Mesodermal cell (in vitro differentiated cells): ENCODE results near the gene ZNF414.
A peak's percentile ranks its signal among the peaks of the same experiment; 100 is the strongest.

Source experiments
- H3K27ac ChIP-seq: 2 replicates; pipeline ENCODE4 v1.7.0; 2013; ENCODE audit warnings: mild to moderate bottlenecking, low read depth, low read length, moderate library complexity; ENCODE audit not compliant: severe bottlenecking
- H3K36me3 ChIP-seq: 2 replicates; pipeline ENCODE4 v1.7.1; 2013; ENCODE audit warnings: mild to moderate bottlenecking, low read length, moderate library complexity; ENCODE audit not compliant: control insufficient read depth, insufficient read depth
- H3K4me1 ChIP-seq: one replicate; pipeline ENCODE4 v1.7.1; 2013; ENCODE audit warnings: mild to moderate bottlenecking, low read length; ENCODE audit not compliant: insufficient read depth, control insufficient read depth, poor library complexity, severe bottlenecking
- H3K4me3 ChIP-seq: 2 replicates; pipeline ENCODE4 v1.7.0; 2013; ENCODE audit warnings: low read length, control low read depth, mild to moderate bottlenecking; ENCODE audit not compliant: insufficient read depth, poor library complexity, severe bottlenecking; ENCODE audit errors: extremely low read depth
- H3K9me3 ChIP-seq: 2 replicates; pipeline ENCODE4 v1.7.1; 2013; ENCODE audit warnings: mild to moderate bottlenecking, low read length, moderate library complexity; ENCODE audit not compliant: control insufficient read depth
- WGBS, 2 experiments: methylation state at CpG; one replicate each; pipeline ENCODE4 v1.1.5; 2013; ENCODE audit warnings: missing lambda C conversion rate in 2 of 2; ENCODE audit not compliant: insufficient coverage in 2 of 2; 5-methylcytosine and 5-hydroxymethylcytosine counted together

Gene ZNF414

DNA sequence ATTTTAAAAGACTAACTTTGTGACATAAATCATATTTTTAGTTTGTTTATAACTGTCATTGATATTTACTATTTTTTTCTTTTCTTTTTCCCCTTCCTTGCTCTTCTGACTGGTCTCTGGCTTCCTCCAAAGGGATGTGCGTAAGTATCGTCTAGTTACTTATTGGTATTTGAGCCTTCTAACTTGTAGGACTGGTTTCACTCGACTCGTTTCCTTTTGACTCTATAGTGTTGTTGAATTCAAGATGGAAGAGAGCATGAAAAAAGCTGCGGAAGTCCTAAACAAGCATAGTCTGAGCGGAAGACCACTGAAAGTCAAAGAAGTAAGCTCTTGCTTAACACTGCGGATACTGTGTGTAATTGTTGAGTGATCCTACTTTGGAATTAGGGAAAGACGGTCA is 50.6 kb downstream of the ZNF414 start:
- Histone ChIP-seq H3K9me3 (no peaks in the 10 kb centered on the region), H3K36me3 (peaks cover 89% of the 10 kb centered on the region), H3K4me1 (peaks cover 31% of the 10 kb centered on the region), H3K4me3 (no peak overlapping the region), H3K27ac (no peak overlapping the region)
- WGBS, 2 experiments: 98% methylated on average over 7 to 8 of the region's 8 CpGs

GRCh38 chr19:8462571-8462970 is 51.4 kb downstream of the ZNF414 start:
- H3K27ac ChIP-seq: no peak overlapping the region
- peaks cover 88% of the 10 kb centered on the region for H3K36me3 ChIP-seq
- H3K4me3 ChIP-seq: no peak overlapping the region
- no peaks in the 10 kb centered on the region for H3K9me3 ChIP-seq
- 94 to 100% methylated on average over 4 to 5 of the region's 5 CpGs for WGBS, 2 experiments
- H3K4me1 ChIP-seq: peaks cover 39% of the 10 kb centered on the region

DNA sequence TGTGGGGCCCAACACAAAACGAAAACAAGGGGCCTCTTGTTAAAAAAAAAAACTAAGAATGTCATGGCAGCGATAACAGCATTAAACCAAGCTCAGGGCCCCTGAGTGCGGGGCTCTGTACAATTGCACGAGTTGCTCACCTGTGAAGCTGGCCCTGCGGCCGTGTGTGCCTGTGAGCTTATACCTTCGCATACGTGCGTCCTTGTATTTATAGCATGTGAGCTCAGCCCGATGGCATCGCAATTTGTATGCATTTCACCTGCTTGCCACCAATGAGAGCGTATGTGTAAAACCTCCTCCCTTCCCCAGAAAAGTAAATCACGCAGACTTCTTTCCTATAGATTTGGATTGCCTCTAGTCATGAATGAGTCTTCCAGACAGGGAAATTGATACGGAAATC is 52.1 kb downstream of the ZNF414 start:
- no peak overlapping the region for H3K4me3 ChIP-seq
- peaks cover 85% of the 10 kb centered on the region for H3K36me3 ChIP-seq
- 98 to 99% methylated on average over 12 of the region's 14 CpGs for WGBS, 2 experiments
- peaks cover 46% of the 10 kb centered on the region for H3K4me1 ChIP-seq
- peak overlapping the region; percentile 10 for H3K27ac ChIP-seq
- no peaks in the 10 kb centered on the region for H3K9me3 ChIP-seq

DNA sequence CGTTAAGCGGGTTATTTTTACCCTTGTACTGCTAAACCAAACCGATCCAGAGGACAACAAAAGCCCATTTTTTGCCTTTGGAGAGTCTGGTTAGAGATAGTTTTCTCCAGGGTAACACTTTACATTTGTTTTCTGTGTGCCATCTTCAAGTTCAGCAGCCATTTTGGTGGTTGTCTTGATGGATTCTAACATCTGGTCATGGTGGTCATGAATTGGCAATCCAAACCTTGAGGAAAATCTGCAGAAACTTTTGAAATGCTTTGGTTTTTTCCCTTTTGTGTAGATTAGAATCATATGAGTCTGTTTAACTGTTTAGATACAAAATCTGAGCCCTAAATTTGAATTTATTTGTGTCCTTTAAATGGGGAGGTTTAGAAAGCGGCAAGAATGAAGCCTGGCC is 52.6 kb downstream of the ZNF414 start:
- Histone ChIP-seq H3K4me3 (no peak overlapping the region), H3K27ac (peak overlapping the region; percentile 10), H3K4me1 (peaks cover 49% of the 10 kb centered on the region), H3K9me3 (no peaks in the 10 kb centered on the region), H3K36me3 (peaks cover 85% of the 10 kb centered on the region)
- 90 to 100% methylated on average over 2 to 3 of the region's 4 CpGs for WGBS, 2 experiments

DNA sequence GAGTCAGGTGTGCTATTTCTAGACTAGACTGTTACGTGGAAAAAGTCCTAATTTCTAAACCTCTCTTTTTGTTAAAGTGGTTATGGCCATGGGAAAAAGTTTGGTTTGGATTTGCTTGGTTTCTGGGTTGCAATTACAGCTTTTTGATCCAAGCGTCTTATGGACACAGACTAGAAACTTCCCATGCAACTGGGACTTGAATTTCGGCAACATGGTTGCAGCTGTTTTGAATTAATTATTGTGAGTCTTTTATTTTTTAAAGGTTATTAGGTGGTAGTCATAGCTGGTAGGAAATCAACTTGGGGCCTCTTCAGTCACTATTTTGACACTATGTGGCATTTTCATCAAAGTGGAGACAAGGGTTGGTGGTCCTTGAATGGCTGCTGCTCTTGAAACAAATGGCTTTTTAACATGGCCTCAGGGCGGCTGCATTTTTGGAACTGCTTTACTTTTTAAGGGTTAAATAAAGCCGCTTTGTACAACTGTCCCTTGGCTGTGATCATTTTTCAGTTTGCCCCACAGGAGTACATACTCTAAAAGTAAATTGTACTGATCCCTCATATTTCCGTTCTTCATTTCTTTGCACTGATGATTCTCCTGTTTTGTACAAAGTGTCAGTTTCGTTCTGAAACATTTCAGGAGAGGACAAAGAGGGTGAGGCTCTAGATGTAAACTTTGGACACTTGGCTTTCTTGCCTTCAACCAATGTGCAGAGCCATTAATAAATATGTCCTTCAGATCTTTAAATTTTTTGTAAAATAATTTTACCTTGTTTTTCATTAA is 53.3 kb downstream of the ZNF414 start:
- Histone ChIP-seq H3K27ac (peak overlapping the region; percentile 16), H3K36me3 (peaks cover 85% of the 10 kb centered on the region)

More for the DNA sequence above, 53.3 kb downstream of the ZNF414 start:
- no peaks in the 10 kb centered on the region for H3K9me3 ChIP-seq
- H3K4me1 ChIP-seq: peaks cover 49% of the 10 kb centered on the region
- H3K4me3 ChIP-seq: no peak overlapping the region
- 96 to 100% methylated on average over 5 to 6 of the region's 7 CpGs for WGBS, 2 experiments
